Measurements from ENCODE around the gene MYO5B.
"Not testable (repeated sequence)": the region's sequence is repeated elsewhere in the genome, so short reads cannot be mapped to it uniquely, and the experiment has no call there.

MYO5B gene

GRCh38 chr18:49798001-49798400 lies 396.9 kb downstream of the MYO5B start:
- DNase-seq (ENCODE audit: low read depth, low spot score): no peak
- CTCF ChIA-PET: interaction anchor here (1.1 to 1.8 kb wide), 2 partner anchors 13 to 14 kb away, joined by 3 to 7 read pairs; no protein-coding TSS in a partner anchor
- TF ChIP-seq, protein P1, sequence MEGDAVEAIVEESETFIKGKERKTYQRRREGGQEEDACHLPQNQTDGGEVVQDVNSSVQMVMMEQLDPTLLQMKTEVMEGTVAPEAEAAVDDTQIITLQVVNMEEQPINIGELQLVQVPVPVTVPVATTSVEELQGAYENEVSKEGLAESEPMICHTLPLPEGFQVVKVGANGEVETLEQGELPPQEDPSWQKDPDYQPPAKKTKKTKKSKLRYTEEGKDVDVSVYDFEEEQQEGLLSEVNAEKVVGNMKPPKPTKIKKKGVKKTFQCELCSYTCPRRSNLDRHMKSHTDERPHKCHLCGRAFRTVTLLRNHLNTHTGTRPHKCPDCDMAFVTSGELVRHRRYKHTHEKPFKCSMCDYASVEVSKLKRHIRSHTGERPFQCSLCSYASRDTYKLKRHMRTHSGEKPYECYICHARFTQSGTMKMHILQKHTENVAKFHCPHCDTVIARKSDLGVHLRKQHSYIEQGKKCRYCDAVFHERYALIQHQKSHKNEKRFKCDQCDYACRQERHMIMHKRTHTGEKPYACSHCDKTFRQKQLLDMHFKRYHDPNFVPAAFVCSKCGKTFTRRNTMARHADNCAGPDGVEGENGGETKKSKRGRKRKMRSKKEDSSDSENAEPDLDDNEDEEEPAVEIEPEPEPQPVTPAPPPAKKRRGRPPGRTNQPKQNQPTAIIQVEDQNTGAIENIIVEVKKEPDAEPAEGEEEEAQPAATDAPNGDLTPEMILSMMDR (IDR thresholded peaks at IDR 0.05; ENCODE audit: insufficient read depth, low read length, missing control alignments): no peak
- POLR2A ChIA-PET: no interaction called here
- no peak overlapping the region for H3K4me3 ChIP-seq (ENCODE audit: low read depth, low read length)

DNA sequence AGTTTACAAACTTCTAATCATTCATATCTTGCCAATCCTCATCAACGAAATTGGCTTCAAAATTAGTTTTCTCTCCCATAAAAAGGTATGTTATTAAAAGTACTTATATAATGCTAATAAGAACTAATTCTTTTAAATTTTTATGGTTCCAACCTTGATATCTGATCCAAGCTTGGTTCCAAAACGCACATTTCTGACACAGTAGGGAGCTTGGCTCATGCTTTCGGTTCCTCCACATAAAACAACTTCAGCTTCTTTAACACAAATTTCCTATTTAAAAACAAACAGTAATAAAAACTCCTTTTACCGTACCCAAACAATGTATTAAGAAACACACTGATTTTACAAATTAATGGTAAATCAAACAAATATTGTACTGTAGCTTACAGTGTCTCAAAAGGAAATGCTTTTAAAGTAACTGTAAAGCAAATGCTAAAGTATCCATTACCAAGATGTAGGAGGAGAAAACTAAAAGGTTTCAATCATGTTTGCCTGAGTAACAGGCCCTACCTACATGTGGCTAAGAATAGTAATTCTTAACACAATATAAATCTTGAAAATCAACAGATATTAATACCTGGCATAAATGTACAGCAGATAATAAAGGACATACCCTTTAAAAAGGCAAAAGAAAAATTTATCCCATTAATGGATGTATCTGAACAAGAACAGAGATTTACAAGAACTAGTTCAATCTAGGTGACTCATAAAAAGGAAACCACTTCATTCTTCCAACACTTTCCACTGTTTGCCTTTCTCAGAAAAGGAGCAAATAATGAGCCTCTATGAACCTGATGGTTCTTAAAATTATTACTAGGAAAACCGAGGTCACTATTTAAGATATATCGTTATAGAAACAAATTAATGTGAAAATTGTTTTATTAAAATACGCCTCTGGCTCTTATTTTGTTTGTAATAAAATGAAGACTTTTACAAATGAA lies 399.1 kb downstream of the MYO5B start:
- CTCF ChIA-PET: interaction anchor here (0.8 to 3.9 kb wide), 4 partner anchors 11 to 287 kb away, joined by 4 to 33 read pairs (median 10); no protein-coding TSS in a partner anchor

DNA sequence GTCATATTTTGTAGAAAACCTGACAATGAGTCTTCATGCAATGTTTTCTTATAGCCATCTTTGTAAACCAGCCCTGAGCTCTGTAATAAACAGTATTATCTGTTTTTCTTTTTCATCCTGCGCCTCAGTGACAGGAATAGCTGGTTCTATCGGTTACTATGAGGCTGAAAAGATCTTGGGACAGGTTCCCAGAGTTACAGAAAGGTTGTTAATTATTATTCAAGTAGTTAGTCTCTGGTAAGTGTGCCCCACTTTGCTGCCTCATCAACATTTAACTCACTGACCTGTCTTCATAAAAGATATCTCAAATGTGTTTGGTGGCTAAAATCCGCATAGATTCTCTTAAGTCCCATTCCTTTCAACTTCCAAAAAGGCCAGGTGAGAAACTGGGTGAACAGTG lies 400.2 kb downstream of the MYO5B start:
- ChIA-PET POLR2A (no interaction called here), CTCF (interaction anchor here (3.1 to 3.9 kb wide), 2 partner anchors 10 to 63 kb away, joined by 12 to 33 read pairs; no protein-coding TSS in a partner anchor)

More for the DNA sequence above, 399.1 kb downstream of the MYO5B start:
- H3K4me3 ChIP-seq (ENCODE audit: low read depth, low read length): no peak overlapping the region
- POLR2A ChIA-PET: no interaction called here
- DNase-seq (ENCODE audit: low read depth, low spot score): no peak
- TF ChIP-seq, protein P1 (IDR thresholded peaks at IDR 0.05; ENCODE audit: insufficient read depth, low read length, missing control alignments): no peak

GRCh38 chr18:49789560-49790134 lies 405.3 kb downstream of the MYO5B start:
- H3K4me3 ChIP-seq (ENCODE audit: low read depth, low read length); DNase-seq (ENCODE audit: low read depth, low spot score); POLR2A ChIA-PET: not testable (repeated sequence)
- CTCF ChIA-PET: interaction anchor here (0.7 to 1.0 kb wide), 2 partner anchors 8 to 21 kb away, joined by 3 read pairs; no protein-coding TSS in a partner anchor

More for the DNA sequence above, 400.2 kb downstream of the MYO5B start:
- no peak for DNase-seq (ENCODE audit: low read depth, low spot score)
- H3K4me3 ChIP-seq (ENCODE audit: low read depth, low read length): no peak overlapping the region
- TF ChIP-seq, protein P1 (IDR thresholded peaks at IDR 0.05; ENCODE audit: insufficient read depth, low read length, missing control alignments): no peak

DNA sequence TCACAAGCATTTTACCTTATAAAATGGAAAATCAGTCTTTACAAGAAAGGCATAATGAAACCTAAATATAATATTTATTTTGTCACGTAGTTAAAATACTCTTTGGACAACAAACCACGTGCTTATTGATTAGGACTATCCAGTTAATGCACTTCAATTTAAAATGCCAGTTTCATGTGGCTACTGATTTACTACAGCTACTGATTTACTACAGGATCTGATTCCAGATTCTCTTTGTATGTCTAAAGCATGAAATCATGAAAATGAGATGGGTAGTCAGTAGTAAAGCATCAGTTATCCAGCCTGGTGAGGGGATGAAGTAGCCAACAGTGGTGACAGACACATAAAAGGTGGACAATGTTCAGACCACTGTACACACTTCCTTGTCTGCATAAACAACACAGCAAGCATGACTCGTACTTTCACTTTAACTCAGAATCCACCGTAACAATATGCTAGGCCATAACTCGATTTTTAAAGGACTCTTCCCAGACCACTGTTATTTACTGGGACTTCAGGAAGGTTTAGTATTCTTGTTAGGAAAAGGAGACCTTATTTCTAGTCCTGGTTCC lies 406.5 kb downstream of the MYO5B start:
- CTCF ChIA-PET: interaction anchor here (0.7 to 1.5 kb wide), 2 partner anchors 10 to 70 kb away, joined by 3 to 6 read pairs; no protein-coding TSS in a partner anchor
- no peak for DNase-seq (ENCODE audit: low read depth, low spot score)
- H3K4me3 ChIP-seq (ENCODE audit: low read depth, low read length): no peak overlapping the region
- POLR2A ChIA-PET: no interaction called here
- TF ChIP-seq, protein P1 (IDR thresholded peaks at IDR 0.05; ENCODE audit: insufficient read depth, low read length, missing control alignments): no peak

DNA sequence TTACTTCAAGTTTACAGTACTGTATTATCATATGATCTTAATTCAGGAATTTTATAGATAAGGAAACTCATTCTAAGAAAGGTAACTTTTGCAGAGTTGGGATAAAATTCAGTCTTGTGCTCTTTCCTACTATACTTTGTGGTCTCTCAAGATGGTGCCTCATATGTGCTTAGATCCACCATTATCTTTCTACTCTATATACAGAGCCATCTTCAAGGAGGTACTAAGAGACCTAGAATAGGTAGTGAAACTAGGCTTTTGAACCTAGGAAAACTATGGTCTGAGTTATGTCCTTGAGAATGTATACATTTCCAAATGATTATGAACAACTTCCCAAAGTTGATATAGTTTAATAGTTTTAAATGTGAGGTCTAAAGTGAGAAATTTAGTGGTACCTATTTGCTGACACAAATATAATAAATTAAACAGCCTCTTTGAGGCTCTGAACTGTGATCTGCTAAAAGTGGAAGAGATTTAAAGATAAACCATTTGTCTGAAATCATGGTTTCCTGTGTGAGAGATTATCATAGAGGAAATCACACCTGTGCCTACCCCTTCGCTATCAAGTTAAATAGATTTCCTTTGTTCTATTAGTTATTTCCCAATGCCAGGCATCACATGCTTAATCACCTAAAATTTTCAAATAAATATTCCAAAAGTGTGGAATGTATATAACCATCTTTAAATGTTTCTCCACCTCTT lies 408.8 kb downstream of the MYO5B start:
- POLR2A ChIA-PET: interaction anchor here (0.7 kb wide), 1 partner anchor 49 kb away, joined by 3 read pairs; no protein-coding TSS in a partner anchor
- DNase-seq (ENCODE audit: low read depth, low spot score): no peak
- TF ChIP-seq, protein P1 (IDR thresholded peaks at IDR 0.05; ENCODE audit: insufficient read depth, low read length, missing control alignments): no peak
- no peak overlapping the region for H3K4me3 ChIP-seq (ENCODE audit: low read depth, low read length)
- CTCF ChIA-PET: interaction anchor here (1.0 to 3.8 kb wide), 6 partner anchors 8 to 276 kb away, joined by 3 to 51 read pairs (median 20); no protein-coding TSS in a partner anchor
